GM12864 (cell line): Measurements from ENCODE around the gene ERC2.
A peak's percentile ranks its signal among the peaks of the same experiment; 100 is the strongest.

Source experiments
- DNase-seq: peaks from one replicate; pipeline ENCODE4 v3.0.0-alpha.2; 2011; ENCODE audit warnings: low read depth
- H3K4me3 ChIP-seq: 2 replicates; pipeline ENCODE4 v1.5.1; 2011; ENCODE audit warnings: mild to moderate bottlenecking, low read depth, low read length, control low read depth
- CTCF ChIP-seq: IDR thresholded peaks from 2 replicates; pipeline ENCODE4 v1.5.1; 2011; ENCODE audit warnings: low read depth, mild to moderate bottlenecking, moderate library complexity, low read length, control low read depth, inconsistent platforms; ENCODE audit errors: missing control alignments

The ERC2 gene

GRCh38 chr3:55692957-55693558, 775.2 kb downstream of the ERC2 start:
- no peak overlapping the region for H3K4me3 ChIP-seq
- DNase-seq = no peak
- TF ChIP-seq CTCF = no peak

- no peak overlapping the region for H3K4me3 ChIP-seq
- no peak for TF ChIP-seq CTCF
- DNase-seq = no peak
These were observed 775.8 kb downstream of the ERC2 start for GRCh38 chr3:55692295-55692956.

GRCh38 chr3:55691141-55691540, 777.1 kb downstream of the ERC2 start:
- no peak for DNase-seq
- TF ChIP-seq CTCF = no peak

GRCh38 chr3:55690726-55691125, 777.5 kb downstream of the ERC2 start:
- peak; percentile 55 for DNase-seq
- no peak overlapping the region for H3K4me3 ChIP-seq
- no peak for TF ChIP-seq CTCF

More at GRCh38 chr3:55691141-55691540, 777.1 kb downstream of the ERC2 start:
- no peak overlapping the region for H3K4me3 ChIP-seq

- no peak for TF ChIP-seq CTCF
These were observed 778.1 kb downstream of the ERC2 start for GRCh38 chr3:55690177-55690576.

GRCh38 chr3:55688154-55688553, 780.1 kb downstream of the ERC2 start:
- no peak for TF ChIP-seq CTCF
- DNase-seq = no peak
- no peak overlapping the region for H3K4me3 ChIP-seq

More at GRCh38 chr3:55690177-55690576, 778.1 kb downstream of the ERC2 start:
- no peak for DNase-seq
- H3K4me3 ChIP-seq = no peak overlapping the region

GRCh38 chr3:55687526-55687925, 780.7 kb downstream of the ERC2 start:
- TF ChIP-seq CTCF = no peak
- no peak overlapping the region; the same call in 1 of the 2 replicates for H3K4me3 ChIP-seq

More at GRCh38 chr3:55687526-55687925, 780.7 kb downstream of the ERC2 start:
- DNase-seq = no peak
